ENCODE results near the gene SCN2B. TPM values are rescaled to one million over a fixed set of nuclear protein-coding genes. Genes with fewer than 3 reads are reported as not detected.

SCN2B gene
- polyA plus RNA-seq, 1 donor from 2014 or later, result 1.1 TPM

DNA sequence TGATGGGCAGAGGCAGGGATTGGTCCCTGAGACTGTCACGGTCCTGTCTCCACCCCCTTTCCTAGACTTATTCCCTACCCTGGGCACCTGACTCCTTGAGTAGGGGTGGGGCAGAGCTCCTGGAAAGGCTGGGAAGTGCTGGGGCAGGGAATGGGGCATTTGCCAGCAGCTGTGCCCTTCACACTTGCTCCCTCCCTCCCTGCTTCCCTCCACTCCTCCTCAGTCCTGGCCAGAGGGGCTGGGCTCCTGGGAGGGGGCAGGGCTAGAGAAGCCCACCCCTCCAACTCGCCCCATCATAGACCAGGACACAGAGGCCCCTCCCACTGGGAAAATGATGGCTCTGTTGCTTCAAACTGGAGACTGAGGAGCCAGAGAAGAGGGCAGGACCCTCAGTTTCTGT lies 11.6 kb downstream of the SCN2B start:
- H3K4me3 ChIP-seq (ENCODE audit: low read length), result no peak overlapping the region
- no peak overlapping the region for H2AFZ ChIP-seq (ENCODE audit: low read depth, low read length)
- no peaks in the 10 kb centered on the region for H3K36me3 ChIP-seq (ENCODE audit: insufficient read depth, low read length)
- no peak overlapping the region for H3K9ac ChIP-seq (ENCODE audit: low read length)
- H3K79me2 ChIP-seq (replicated peaks; ENCODE audit: insufficient read depth, low read length), result no peaks in the 10 kb centered on the region
- no peaks in the 10 kb centered on the region for H3K9me2 ChIP-seq (ENCODE audit: insufficient read depth, low read length)
- no peak overlapping the region for H3K4me2 ChIP-seq (ENCODE audit: low read length)
- no peaks in the 10 kb centered on the region for H4K20me1 ChIP-seq (ENCODE audit: insufficient read depth)
- no peaks in the 10 kb centered on the region for H3K9me3 ChIP-seq (ENCODE audit: low read length)
- no peak for TF ChIP-seq EP300 (conservative IDR thresholded peaks at IDR 0.05; ENCODE audit: poor library complexity, severe bottlenecking)
- TF ChIP-seq, protein P1, sequence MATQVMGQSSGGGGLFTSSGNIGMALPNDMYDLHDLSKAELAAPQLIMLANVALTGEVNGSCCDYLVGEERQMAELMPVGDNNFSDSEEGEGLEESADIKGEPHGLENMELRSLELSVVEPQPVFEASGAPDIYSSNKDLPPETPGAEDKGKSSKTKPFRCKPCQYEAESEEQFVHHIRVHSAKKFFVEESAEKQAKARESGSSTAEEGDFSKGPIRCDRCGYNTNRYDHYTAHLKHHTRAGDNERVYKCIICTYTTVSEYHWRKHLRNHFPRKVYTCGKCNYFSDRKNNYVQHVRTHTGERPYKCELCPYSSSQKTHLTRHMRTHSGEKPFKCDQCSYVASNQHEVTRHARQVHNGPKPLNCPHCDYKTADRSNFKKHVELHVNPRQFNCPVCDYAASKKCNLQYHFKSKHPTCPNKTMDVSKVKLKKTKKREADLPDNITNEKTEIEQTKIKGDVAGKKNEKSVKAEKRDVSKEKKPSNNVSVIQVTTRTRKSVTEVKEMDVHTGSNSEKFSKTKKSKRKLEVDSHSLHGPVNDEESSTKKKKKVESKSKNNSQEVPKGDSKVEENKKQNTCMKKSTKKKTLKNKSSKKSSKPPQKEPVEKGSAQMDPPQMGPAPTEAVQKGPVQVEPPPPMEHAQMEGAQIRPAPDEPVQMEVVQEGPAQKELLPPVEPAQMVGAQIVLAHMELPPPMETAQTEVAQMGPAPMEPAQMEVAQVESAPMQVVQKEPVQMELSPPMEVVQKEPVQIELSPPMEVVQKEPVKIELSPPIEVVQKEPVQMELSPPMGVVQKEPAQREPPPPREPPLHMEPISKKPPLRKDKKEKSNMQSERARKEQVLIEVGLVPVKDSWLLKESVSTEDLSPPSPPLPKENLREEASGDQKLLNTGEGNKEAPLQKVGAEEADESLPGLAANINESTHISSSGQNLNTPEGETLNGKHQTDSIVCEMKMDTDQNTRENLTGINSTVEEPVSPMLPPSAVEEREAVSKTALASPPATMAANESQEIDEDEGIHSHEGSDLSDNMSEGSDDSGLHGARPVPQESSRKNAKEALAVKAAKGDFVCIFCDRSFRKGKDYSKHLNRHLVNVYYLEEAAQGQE (IDR thresholded peaks at IDR 0.05; ENCODE audit: borderline replicate concordance), result no peak
- no peak for TF ChIP-seq RAD21 (conservative IDR thresholded peaks at IDR 0.05)
- no peak for TF ChIP-seq POLR2AphosphoS5 (IDR thresholded peaks at IDR 0.05)
- no peak for TF ChIP-seq TAF1 (IDR thresholded peaks at IDR 0.05; ENCODE audit: low read depth)
- no peak for TF ChIP-seq EZH2 (IDR thresholded peaks at IDR 0.05; ENCODE audit: borderline replicate concordance, insufficient read depth, low read length, poor library complexity, severe bottlenecking)
- no peak for TF ChIP-seq SMC3 (conservative IDR thresholded peaks at IDR 0.05; ENCODE audit: poor library complexity)
- TF ChIP-seq, protein P2, sequence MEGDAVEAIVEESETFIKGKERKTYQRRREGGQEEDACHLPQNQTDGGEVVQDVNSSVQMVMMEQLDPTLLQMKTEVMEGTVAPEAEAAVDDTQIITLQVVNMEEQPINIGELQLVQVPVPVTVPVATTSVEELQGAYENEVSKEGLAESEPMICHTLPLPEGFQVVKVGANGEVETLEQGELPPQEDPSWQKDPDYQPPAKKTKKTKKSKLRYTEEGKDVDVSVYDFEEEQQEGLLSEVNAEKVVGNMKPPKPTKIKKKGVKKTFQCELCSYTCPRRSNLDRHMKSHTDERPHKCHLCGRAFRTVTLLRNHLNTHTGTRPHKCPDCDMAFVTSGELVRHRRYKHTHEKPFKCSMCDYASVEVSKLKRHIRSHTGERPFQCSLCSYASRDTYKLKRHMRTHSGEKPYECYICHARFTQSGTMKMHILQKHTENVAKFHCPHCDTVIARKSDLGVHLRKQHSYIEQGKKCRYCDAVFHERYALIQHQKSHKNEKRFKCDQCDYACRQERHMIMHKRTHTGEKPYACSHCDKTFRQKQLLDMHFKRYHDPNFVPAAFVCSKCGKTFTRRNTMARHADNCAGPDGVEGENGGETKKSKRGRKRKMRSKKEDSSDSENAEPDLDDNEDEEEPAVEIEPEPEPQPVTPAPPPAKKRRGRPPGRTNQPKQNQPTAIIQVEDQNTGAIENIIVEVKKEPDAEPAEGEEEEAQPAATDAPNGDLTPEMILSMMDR (IDR thresholded peaks at IDR 0.05; ENCODE audit: poor library complexity, severe bottlenecking), result no peak
- TF ChIP-seq MXI1 (conservative IDR thresholded peaks at IDR 0.05; ENCODE audit: poor library complexity, severe bottlenecking), result no peak
- H3F3A ChIP-seq (ENCODE audit: insufficient read depth, low read length, poor library complexity, severe bottlenecking), result no peaks in the 10 kb centered on the region
- H3K27ac ChIP-seq (ENCODE audit: low read length), result no peak overlapping the region
- H3K27me3 ChIP-seq (ENCODE audit: insufficient read depth, low read depth, low read length), result peaks cover 5% of the 10 kb centered on the region

DNA sequence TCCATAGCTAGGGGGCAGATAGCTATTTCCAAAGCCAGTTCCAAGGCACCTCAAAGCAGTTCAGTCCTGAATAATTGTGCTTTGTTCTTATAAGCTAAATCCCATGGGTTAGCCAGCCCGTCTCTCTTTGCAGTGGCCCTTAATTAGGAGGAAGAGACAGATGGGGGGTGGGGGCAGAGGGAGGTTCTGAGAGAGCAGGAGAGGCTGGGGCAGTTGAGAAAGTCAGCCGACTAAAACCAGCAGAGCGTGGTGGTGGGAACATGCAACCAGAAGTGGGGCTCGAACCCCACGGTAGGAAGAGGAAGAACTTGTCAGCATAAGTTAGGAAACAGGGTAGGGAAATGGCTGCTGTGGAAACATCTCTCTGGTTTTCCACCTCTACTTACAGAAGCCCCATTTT lies 12.9 kb downstream of the SCN2B start:
- peaks cover 6% of the 10 kb centered on the region for H3K27me3 ChIP-seq (ENCODE audit: insufficient read depth, low read depth, low read length)
- no peak overlapping the region for H3K4me2 ChIP-seq (ENCODE audit: low read length)
- no peaks in the 10 kb centered on the region for H3K79me2 ChIP-seq (replicated peaks; ENCODE audit: insufficient read depth, low read length)
- H3K9ac ChIP-seq (ENCODE audit: low read length), result no peak overlapping the region
- H3F3A ChIP-seq (ENCODE audit: insufficient read depth, low read length, poor library complexity, severe bottlenecking), result no peaks in the 10 kb centered on the region
- no peak overlapping the region for H3K27ac ChIP-seq (ENCODE audit: low read length)
- H4K20me1 ChIP-seq (ENCODE audit: insufficient read depth), result no peaks in the 10 kb centered on the region
- H3K9me2 ChIP-seq (ENCODE audit: insufficient read depth, low read length), result no peaks in the 10 kb centered on the region
- H2AFZ ChIP-seq (ENCODE audit: low read depth, low read length), result no peak overlapping the region
- no peaks in the 10 kb centered on the region for H3K9me3 ChIP-seq (ENCODE audit: low read length)
- TF ChIP-seq POLR2AphosphoS5 (IDR thresholded peaks at IDR 0.05), result no peak
- no peak for TF ChIP-seq SMC3 (conservative IDR thresholded peaks at IDR 0.05; ENCODE audit: poor library complexity)
- TF ChIP-seq RAD21 (conservative IDR thresholded peaks at IDR 0.05), result no peak
- no peak for TF ChIP-seq EZH2 (IDR thresholded peaks at IDR 0.05; ENCODE audit: borderline replicate concordance, insufficient read depth, low read length, poor library complexity, severe bottlenecking)
- TF ChIP-seq MXI1 (conservative IDR thresholded peaks at IDR 0.05; ENCODE audit: poor library complexity, severe bottlenecking), result no peak
- TF ChIP-seq, protein P2 (IDR thresholded peaks at IDR 0.05; ENCODE audit: poor library complexity, severe bottlenecking), result no peak
- no peak for TF ChIP-seq EP300 (conservative IDR thresholded peaks at IDR 0.05; ENCODE audit: poor library complexity, severe bottlenecking)
- TF ChIP-seq TAF1 (IDR thresholded peaks at IDR 0.05; ENCODE audit: low read depth), result no peak
- TF ChIP-seq, protein P1 (IDR thresholded peaks at IDR 0.05; ENCODE audit: borderline replicate concordance), result no peak
- no peaks in the 10 kb centered on the region for H3K36me3 ChIP-seq (ENCODE audit: insufficient read depth, low read length)
- no peak overlapping the region for H3K4me3 ChIP-seq (ENCODE audit: low read length)

Measured in neural cell (in vitro differentiated cells).